B cell (primary cell): Measurements from ENCODE around the gene VKORC1. TPM values are rescaled to one million over a fixed set of nuclear protein-coding genes. Genes with fewer than 3 reads are reported as not detected.

Experiments used
- ATAC-seq: fragments of 200-7000 bp; cut with Tn5 transposase; one replicate; pipeline ENCODE4 v1.10.0; 2021; ENCODE audit warnings: low read depth, mild to moderate bottlenecking, moderate number of reproducible peaks, moderate library complexity
- CTCF ChIA-PET: fragments of 350-600 bp; sonication (Branson Sonifier 250); formaldehyde crosslinking; loops from one replicate; lab custom pipeline; 2021; ENCODE audit warnings: antibody characterized with exemption, inconsistent platforms; lab: Charles Lee
- POLR2A ChIA-PET: fragments of 350-600 bp; sonication (Branson Sonifier 250); formaldehyde crosslinking; loops from one replicate; lab custom pipeline; 2021; ENCODE audit warnings: antibody characterized with exemption; lab: Charles Lee
- DNase-seq: peaks from one replicate; pipeline ENCODE4 v3.0.0; 2013
- H2AFZ ChIP-seq: 2 replicates; pipeline ENCODE4 v1.6.1; 2012; ENCODE audit warnings: mild to moderate bottlenecking, low read depth, low read length; ENCODE audit not compliant: insufficient read depth, poor library complexity, severe bottlenecking
- H3K27ac ChIP-seq, 2 donors: 1 replicate in 1 of 2; 2 replicates in 1 of 2; pipeline ENCODE4 v1.5.1; 2012 to 2013; ENCODE audit warnings: low read length in 2 of 2, mild to moderate bottlenecking in 2 of 2, moderate library complexity in 1 of 2
- H3K27me3 ChIP-seq, 4 experiments: fragments of 200-600 bp in 1 of 4; sonication (generic) in 1 of 4; replicated peaks in 1 of 4; 1 replicate in 2 of 4; 2 replicates in 2 of 4; pipeline versions ENCODE4 v1.6.1 to v1.7.0; 2013 to 2016; ENCODE audit warnings: low read length in 3 of 4, mild to moderate bottlenecking in 2 of 4, mixed read lengths in 1 of 4, moderate library complexity in 1 of 4; ENCODE audit not compliant: insufficient read depth in 4 of 4, control insufficient read depth in 3 of 4; ENCODE audit errors: control extremely low read depth in 1 of 4
- H3K36me3 ChIP-seq, 2 experiments: replicated peaks in 1 of 2; 1 replicate in 1 of 2; 2 replicates in 1 of 2; pipeline versions ENCODE4 v1.6.1 to v1.7.1; 2013; ENCODE audit warnings: low read length in 1 of 2; ENCODE audit not compliant: insufficient read depth in 2 of 2, control insufficient read depth in 1 of 2; ENCODE audit errors: control extremely low read depth in 1 of 2, extremely low read depth in 1 of 2
- H3K4me1 ChIP-seq, 2 donors: fragments of 200-600 bp in 1 of 2; sonication (generic) in 1 of 2; 1 replicate in 1 of 2; 2 replicates in 1 of 2; pipeline versions ENCODE4 v1.5.1 to v1.6.1; 2013 to 2017; ENCODE audit warnings: low read length in 2 of 2; ENCODE audit not compliant: control insufficient read depth in 2 of 2, insufficient read depth in 2 of 2
- H3K4me2 ChIP-seq: replicated peaks from 2 replicates; pipeline ENCODE3; 2012; ENCODE audit warnings: mild to moderate bottlenecking, low read depth, low read length; ENCODE audit not compliant: poor library complexity, severe bottlenecking
- H3K4me3 ChIP-seq, 5 experiments: fragments of 200-600 bp in 1 of 5; sonication (generic) in 1 of 5; 1 replicate in 3 of 5; 2 replicates in 2 of 5; pipeline versions ENCODE4 v1.5.1 to v1.7.0; 2011 to 2016; ENCODE audit warnings: low read length in 4 of 5, mild to moderate bottlenecking in 4 of 5, low read depth in 2 of 5, control low read depth in 1 of 5, moderate library complexity in 1 of 5; ENCODE audit not compliant: insufficient read depth in 1 of 5; ENCODE audit errors: control extremely low read depth in 1 of 5, extremely low read depth in 1 of 5
- H3K79me2 ChIP-seq: fragments of 200-600 bp; sonication (generic); one replicate; pipeline ENCODE4 v1.6.0; 2016; ENCODE audit warnings: low read length; ENCODE audit not compliant: control insufficient read depth, insufficient read depth
- H3K9ac ChIP-seq: fragments of 200-600 bp; sonication (generic); 2 replicates; pipeline ENCODE4 v1.6.1; 2017; ENCODE audit warnings: mild to moderate bottlenecking, low read length, moderate library complexity
- H3K9me3 ChIP-seq, 3 donors: one replicate each; pipeline versions ENCODE4 v1.6.1 to v1.7.1; 2013; ENCODE audit warnings: low read length in 2 of 3; ENCODE audit not compliant: control insufficient read depth in 2 of 3, insufficient read depth in 1 of 3; ENCODE audit errors: control extremely low read depth in 1 of 3
- H4K20me1 ChIP-seq: 2 replicates; pipeline ENCODE4 v1.6.0; 2012; ENCODE audit warnings: mild to moderate bottlenecking, low read length; ENCODE audit not compliant: insufficient read depth, control insufficient read depth, poor library complexity, severe bottlenecking
- H3K27ac Mint-ChIP-seq: one replicate; pipeline ENCODE4 v1.8.0; 2021; ENCODE audit warnings: mixed read lengths
- H3K27me3 Mint-ChIP-seq: one replicate; pipeline ENCODE4 v1.8.0; 2021; ENCODE audit warnings: mixed read lengths
- H3K4me1 Mint-ChIP-seq: one replicate; pipeline ENCODE4 v1.8.0; 2021; ENCODE audit warnings: mixed read lengths
- H3K4me3 Mint-ChIP-seq: one replicate; pipeline ENCODE4 v1.8.0; 2021; ENCODE audit warnings: mixed read lengths
- H3K9me3 Mint-ChIP-seq: one replicate; pipeline ENCODE4 v1.8.0; 2022; ENCODE audit warnings: mixed read lengths; ENCODE audit not compliant: insufficient read depth
- CTCF ChIP-seq: fragments of 200-600 bp; IDR thresholded peaks from one replicate; pipeline ENCODE4 v1.8.0; 2022; ENCODE audit warnings: antibody characterized with exemption, mild to moderate bottlenecking
- EZH2 ChIP-seq: IDR thresholded peaks from 2 replicates; pipeline ENCODE4 v1.6.1; 2012; ENCODE audit warnings: borderline replicate concordance, low read depth, mild to moderate bottlenecking, moderate library complexity, low read length; ENCODE audit not compliant: insufficient read depth, poor library complexity, severe bottlenecking
- WGBS: methylation state at CpG from one replicate; pipeline ENCODE4 v1.1.5; 2013; ENCODE audit warnings: missing lambda C conversion rate; ENCODE audit not compliant: insufficient coverage; 5-methylcytosine and 5-hydroxymethylcytosine counted together
- intact Hi-C: fragments of 100-400 bp; cut with micrococcal nuclease; formaldehyde crosslinking; loops from one replicate; pipeline ENCODE4 v1.10.0; 2022
- polyA plus RNA-seq: library from polyadenylated mRNA; depleted of rRNA; stranded (reverse); fragments of >200 nt; gene quantifications from 2 replicates; pipeline ENCODE4 v1.2.3, GENCODE V29; 2012
- total RNA-seq, 2 donors: library from RNA; stranded (reverse); fragments of 120-200 nt in 1 of 2; gene quantifications; 1 replicate in 1 of 2; 2 replicates in 1 of 2; pipeline versions ENCODE4 v1.2.3 to v1.2.4, GENCODE V29; 2013 to 2022

Gene VKORC1
- total and polyA plus RNA-seq, 2 donors (not counting 1 experiment from before 2014, with no cell fraction given), result 31.8 to 45.7 TPM

DNA sequence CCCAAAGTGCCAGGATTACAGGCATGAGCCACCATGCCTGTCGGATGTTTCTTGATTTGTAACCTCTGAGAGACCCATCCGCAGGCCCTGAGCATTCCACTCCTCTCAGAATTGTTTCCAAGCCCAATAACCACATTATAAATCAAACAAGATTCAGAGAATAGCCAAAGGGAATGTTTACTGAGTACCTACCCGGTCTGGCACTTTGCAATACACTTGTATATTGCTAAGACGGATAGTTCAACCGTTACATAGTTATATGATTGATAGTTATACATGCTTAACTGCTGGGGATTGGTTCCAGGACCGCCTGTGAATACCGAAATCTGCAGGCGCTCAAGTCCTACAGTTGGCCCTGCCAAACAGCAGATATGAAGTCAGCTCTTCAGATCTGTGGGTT, 19.9 kb upstream of the VKORC1 start:
- WGBS, result 93% methylated on average over 3 of the region's 8 CpGs
- Mint-ChIP-seq H3K4me1 (peaks cover 19% of the 10 kb centered on the region), H3K9me3 (no peaks in the 10 kb centered on the region), H3K27me3 (no peaks in the 10 kb centered on the region), H3K4me3 (no peak overlapping the region), H3K27ac (no peak overlapping the region)
- Histone ChIP-seq H3K9me3 (no peaks in the 10 kb centered on the region), H3K27ac (no peak overlapping the region), H4K20me1 (peaks cover 20% of the 10 kb centered on the region), H3K4me3 (no peak overlapping the region), H3K4me2 (no peak overlapping the region), H3K79me2 (peaks cover 24% of the 10 kb centered on the region), H3K9ac (no peak overlapping the region), H3K4me1 (peaks cover 10 to 20% of the 10 kb centered on the region in 2 donors), H3K27me3 (no peaks in the 10 kb centered on the region), H2AFZ (no peak overlapping the region), H3K36me3 (peaks cover 1 to 34% of the 10 kb centered on the region in 2 experiments)
- ATAC-seq, result no peak
- ChIA-PET POLR2A (interaction anchor here (0.6 kb wide), 1 partner anchor 132 kb away, joined by 3 read pairs; no protein-coding TSS in a partner anchor), CTCF (interaction anchor here (0.8 kb wide), 1 partner anchor 27 kb away, joined by 3 read pairs; no protein-coding TSS in a partner anchor)
- TF ChIP-seq CTCF, result no peak
- no peak for TF ChIP-seq EZH2
- DNase-seq, result no peak
- intact Hi-C loops, result no loop called here
